ENCODE measurements around the gene MGST2. TPM values are rescaled to one million over a fixed set of nuclear protein-coding genes. Genes with fewer than 3 reads are reported as not detected.

MGST2 gene
- total and polyA plus RNA-seq, 10 of the 15 experiments (the other 5 are each of a cell fraction or from before 2014, with no cell fraction given) = 19.0 to 50.1 (median 30.6) TPM

- intact Hi-C loops (cut with micrococcal nuclease; ENCODE audit: unreplicated experiment) = no loop called here
- Histone ChIP-seq H3K79me2 (ENCODE audit: control insufficient read depth, insufficient read depth, low read length) (no peaks in the 10 kb centered on the region), H3K36me3 (ENCODE audit: control insufficient read depth in 2 of 2, insufficient read depth in 2 of 2, low read length in 1 of 2) (no peaks in the 10 kb centered on the region), H3K9me3 (replicated peaks; ENCODE audit: control insufficient read depth, insufficient read depth, low read length) (no peaks in the 10 kb centered on the region), H3K4me3 (no peak overlapping the region), H3K9ac (ENCODE audit: control insufficient read depth, insufficient read depth, low read length) (no peak overlapping the region), H3K4me1 (ENCODE audit: control insufficient read depth, insufficient read depth, low read length) (no peaks in the 10 kb centered on the region), H3K4me2 (ENCODE audit: control insufficient read depth, insufficient read depth) (no peak overlapping the region), H3K27ac (ENCODE audit: control insufficient read depth, insufficient read depth) (no peak overlapping the region), H3K27me3 (replicated peaks in 1 of 2; ENCODE audit: control insufficient read depth in 2 of 2, insufficient read depth in 2 of 2, low read length in 1 of 2) (peaks cover 0 to 5% of the 10 kb centered on the region in 2 experiments; a peak in 1 of 4 replicates), H4K20me1 (ENCODE audit: control insufficient read depth, insufficient read depth) (no peaks in the 10 kb centered on the region), H2AFZ (ENCODE audit: control insufficient read depth, low read depth, low read length) (no peak overlapping the region)
- ATAC-seq (no peak), DNase-seq (ENCODE audit: low read depth, low spot score) (no peak), FAIRE-seq (no peak)
- 32% methylated on average over 4 of the region's 4 CpGs for WGBS (ENCODE audit: insufficient coverage, insufficient replicate concordance, low lambda C conversion rate, missing lambda C conversion rate)
- BruUV-seq (replicated peaks) = no TSS peak
- TF ChIP-seq USF1 (IDR thresholded peaks at IDR 0.05; ENCODE audit: borderline replicate concordance, extremely low read length, insufficient read depth, low read depth, low read length) (peak; percentile 35), CTCF (IDR thresholded peaks at IDR 0.05 in 2 of 3, conservative IDR thresholded peaks at IDR 0.05 in 1 of 3; ENCODE audit: control insufficient read depth in 2 of 3, extremely low read depth in 1 of 3, insufficient read depth in 1 of 3, low read depth in 3 of 3, low read length in 3 of 3) (no peak)
- in situ Hi-C loops (cut with MboI) = no loop called here
- ChIA-PET RAD21 (ENCODE audit: unreplicated experiment) (no interaction called here), SMC1A (ENCODE audit: uncharacterized antibody, unreplicated experiment) (no interaction called here), POLR2A (no interaction called here), CTCF (no interaction called here)
These were observed 62.5 kb downstream of the MGST2 start for GRCh38 chr4:139728146-139728545.

- no peaks in the 10 kb centered on the region for H3K79me2 ChIP-seq (ENCODE audit: control insufficient read depth, insufficient read depth, low read length)
- H2AFZ ChIP-seq (ENCODE audit: control insufficient read depth, low read depth, low read length) = no peak overlapping the region
- ATAC-seq = no peak
- H3K4me3 ChIP-seq = no peak overlapping the region
- H3K27me3 ChIP-seq (replicated peaks in 1 of 2; ENCODE audit: control insufficient read depth in 2 of 2, insufficient read depth in 2 of 2, low read length in 1 of 2) = peaks cover 0 to 6% of the 10 kb centered on the region in 2 experiments; a peak in 2 of 4 replicates
- no peak overlapping the region for H3K4me2 ChIP-seq (ENCODE audit: control insufficient read depth, insufficient read depth)
- ChIA-PET SMC1A (ENCODE audit: uncharacterized antibody, unreplicated experiment) (no interaction called here), CTCF (no interaction called here), POLR2A (no interaction called here), RAD21 (ENCODE audit: unreplicated experiment) (no interaction called here)
- H3K9me3 ChIP-seq (replicated peaks; ENCODE audit: control insufficient read depth, insufficient read depth, low read length) = no peaks in the 10 kb centered on the region
- no peak overlapping the region for H3K27ac ChIP-seq (ENCODE audit: control insufficient read depth, insufficient read depth)
- in situ Hi-C loops (cut with MboI) (no loop called here), intact Hi-C loops (cut with micrococcal nuclease; ENCODE audit: unreplicated experiment) (no loop called here)
- no peak for TF ChIP-seq WRNIP1 (IDR thresholded peaks at IDR 0.05; ENCODE audit: borderline replicate concordance, low read depth, low read length)
- TF ChIP-seq RBBP5 (conservative IDR thresholded peaks at IDR 0.05) = no peak
- TF ChIP-seq PAX5 (IDR thresholded peaks at IDR 0.05; ENCODE audit: borderline replicate concordance, low read depth, low read length) = no peak
- TF ChIP-seq IRF3 (IDR thresholded peaks at IDR 0.05) = no peak
- TF ChIP-seq YY1 (IDR thresholded peaks at IDR 0.05; ENCODE audit: low read depth, low read length) = no peak
- no peak for TF ChIP-seq CREM (IDR thresholded peaks at IDR 0.05; ENCODE audit: low read depth)
- WGBS (ENCODE audit: insufficient coverage, insufficient replicate concordance, low lambda C conversion rate, missing lambda C conversion rate) = 26% methylated on average over 3 of the region's 3 CpGs
- no peaks in the 10 kb centered on the region for H3K36me3 ChIP-seq (ENCODE audit: control insufficient read depth in 2 of 2, insufficient read depth in 2 of 2, low read length in 1 of 2)
- DNase-seq (ENCODE audit: low read depth, low spot score) = no peak
- no peaks in the 10 kb centered on the region for H3K4me1 ChIP-seq (ENCODE audit: control insufficient read depth, insufficient read depth, low read length)
- no TSS peak for BruUV-seq (replicated peaks)
- no peak for FAIRE-seq
- no peaks in the 10 kb centered on the region for H4K20me1 ChIP-seq (ENCODE audit: control insufficient read depth, insufficient read depth)
- H3K9ac ChIP-seq (ENCODE audit: control insufficient read depth, insufficient read depth, low read length) = no peak overlapping the region
These were observed 63.2 kb downstream of the MGST2 start for GRCh38 chr4:139728840-139729239.
